ENCODE data around the gene SLC7A11. TPM values are rescaled to one million over a fixed set of nuclear protein-coding genes. Genes with fewer than 3 reads are reported as not detected.

SLC7A11 gene
- total RNA-seq, 1 experiment from 2014 or later, result 40.6 TPM

GRCh38 chr4:138243369-138243768 is 1.2 kb upstream of the SLC7A11 start:
- DNase-seq (ENCODE audit: low spot score), result no peak
- BruUV-seq (replicated peaks), result no TSS peak

GRCh38 chr4:138242834-138243156 is 646 bp upstream of the SLC7A11 start:
- POLR2A ChIA-PET (ENCODE audit: low non-redundant PET), result interaction anchor here (0.6 to 1.0 kb wide), 2 partner anchors 11 to 252 kb away, joined by 3 to 4 read pairs; no protein-coding TSS in a partner anchor
- CTCF ChIA-PET, result interaction anchor here (0.7 to 1.3 kb wide), 2 partner anchors 29 to 252 kb away, joined by 3 to 5 read pairs; no protein-coding TSS in a partner anchor
- TF ChIP-seq EZH2 (IDR thresholded peaks at IDR 0.05; ENCODE audit: borderline replicate concordance, low read depth, low read length, poor library complexity, severe bottlenecking), result no peak
- no peak for TF ChIP-seq CTCF (conservative IDR thresholded peaks at IDR 0.05; ENCODE audit: low read depth, low read length)
- no peaks in the 10 kb centered on the region for H3K27me3 ChIP-seq (replicated peaks; ENCODE audit: insufficient read depth, low read depth, low read length, poor library complexity)
- intact Hi-C loops (cut with micrococcal nuclease; ENCODE audit: unreplicated experiment), result loop anchor here (5.0 kb wide), 1 partner anchor 315 kb away; no protein-coding TSS in a partner anchor
- H3K4me3 ChIP-seq (ENCODE audit: low read depth, low read length, poor library complexity, severe bottlenecking), result peak overlapping the region; percentile 87
- no peaks in the 10 kb centered on the region for H3K9me3 ChIP-seq (ENCODE audit: low read depth, low read length, poor library complexity, severe bottlenecking)
- H3K4me1 ChIP-seq (ENCODE audit: insufficient read depth, low read length, poor library complexity, severe bottlenecking), result peaks cover 39% of the 10 kb centered on the region
- BruUV-seq (replicated peaks), result TSS peak; percentile 96
- no peak for DNase-seq (ENCODE audit: low spot score)
- H3K27ac ChIP-seq (ENCODE audit: low read depth, low read length, poor library complexity, severe bottlenecking), result peak overlapping the region; percentile 98
- peaks cover 8% of the 10 kb centered on the region for H3K36me3 ChIP-seq (ENCODE audit: insufficient read depth, low read length, poor library complexity, severe bottlenecking)

More at GRCh38 chr4:138243369-138243768, 1.2 kb upstream of the SLC7A11 start:
- H3K4me1 ChIP-seq (ENCODE audit: insufficient read depth, low read length, poor library complexity, severe bottlenecking), result peaks cover 39% of the 10 kb centered on the region
- POLR2A ChIA-PET (ENCODE audit: low non-redundant PET), result no interaction called here
- intact Hi-C loops (cut with micrococcal nuclease; ENCODE audit: unreplicated experiment), result loop anchor here (5.0 kb wide), 1 partner anchor 314 kb away; no protein-coding TSS in a partner anchor
- CTCF ChIA-PET, result no interaction called here
- no peak overlapping the region for H3K4me3 ChIP-seq (ENCODE audit: low read depth, low read length, poor library complexity, severe bottlenecking)
- peaks cover 8% of the 10 kb centered on the region for H3K36me3 ChIP-seq (ENCODE audit: insufficient read depth, low read length, poor library complexity, severe bottlenecking)
- H3K27ac ChIP-seq (ENCODE audit: low read depth, low read length, poor library complexity, severe bottlenecking), result peak overlapping the region; percentile 98
- H3K9me3 ChIP-seq (ENCODE audit: low read depth, low read length, poor library complexity, severe bottlenecking), result no peaks in the 10 kb centered on the region
- no peak for TF ChIP-seq EZH2 (IDR thresholded peaks at IDR 0.05; ENCODE audit: borderline replicate concordance, low read depth, low read length, poor library complexity, severe bottlenecking)
- H3K27me3 ChIP-seq (replicated peaks; ENCODE audit: insufficient read depth, low read depth, low read length, poor library complexity), result no peaks in the 10 kb centered on the region

GRCh38 chr4:138241281-138242075 is 671 bp downstream of the SLC7A11 start:
- H3K4me1 ChIP-seq (ENCODE audit: insufficient read depth, low read length, poor library complexity, severe bottlenecking), result peaks cover 30% of the 10 kb centered on the region
- CTCF ChIA-PET, result interaction anchor here (1.3 kb wide), 1 partner anchor 253 kb away, joined by 5 read pairs; no protein-coding TSS in a partner anchor
- TF ChIP-seq EZH2 (IDR thresholded peaks at IDR 0.05; ENCODE audit: borderline replicate concordance, low read depth, low read length, poor library complexity, severe bottlenecking), result no peak
- no peak for TF ChIP-seq CTCF (conservative IDR thresholded peaks at IDR 0.05; ENCODE audit: low read depth, low read length)
- peak overlapping the region; percentile 87 for H3K4me3 ChIP-seq (ENCODE audit: low read depth, low read length, poor library complexity, severe bottlenecking)
- peak overlapping the region; percentile 98 for H3K27ac ChIP-seq (ENCODE audit: low read depth, low read length, poor library complexity, severe bottlenecking)
- DNase-seq (ENCODE audit: low spot score), result peak; percentile 54
- H3K9me3 ChIP-seq (ENCODE audit: low read depth, low read length, poor library complexity, severe bottlenecking), result no peaks in the 10 kb centered on the region
- H3K27me3 ChIP-seq (replicated peaks; ENCODE audit: insufficient read depth, low read depth, low read length, poor library complexity), result no peaks in the 10 kb centered on the region
- peaks cover 8% of the 10 kb centered on the region for H3K36me3 ChIP-seq (ENCODE audit: insufficient read depth, low read length, poor library complexity, severe bottlenecking)
- intact Hi-C loops (cut with micrococcal nuclease; ENCODE audit: unreplicated experiment), result loop anchor here (5.0 kb wide), 1 partner anchor 316 kb away; no protein-coding TSS in a partner anchor
- POLR2A ChIA-PET (ENCODE audit: low non-redundant PET), result interaction anchor here (0.6 to 1.0 kb wide), 2 partner anchors 9 to 151 kb away, joined by 4 read pairs; no protein-coding TSS in a partner anchor
- BruUV-seq (replicated peaks), result TSS peak; percentile 80

Measured in A673 (cell line).